Measurements from ENCODE around the gene TEFM.

- TF ChIP-seq CTCF (conservative IDR thresholded peaks at IDR 0.05 in 1 of 2, IDR thresholded peaks at IDR 0.05 in 1 of 2; ENCODE audit: low read depth in 1 of 2, low read length in 2 of 2) = no peak
- no peak for TF ChIP-seq EZH2 (IDR thresholded peaks at IDR 0.05; ENCODE audit: low read length, missing control alignments)
Measured at GRCh38 chr17:30921544-30922196, 15.6 kb upstream of the TEFM start, which contains the start of gene ADAP2.
